ENCODE measurements around the gene MAGEA8.
"Not testable (repeated sequence)": the region's sequence is repeated elsewhere in the genome, so short reads cannot be mapped to it uniquely, and the experiment has no call there.

MAGEA8 gene

GRCh38 chrX:149881081-149881711 lies at the start of gene MAGEA8:
MAGEA8 (plus strand) TSS chrX:149881183; CDS start chrX:149884273, 3,090 bp downstream.
- DNase-seq (ENCODE audit: low read depth) = no peak

GRCh38 chrX:149831473-149831872 lies 49.5 kb upstream of the MAGEA8 start:
- DNase-seq (ENCODE audit: low read depth) = no peak

- DNase-seq (ENCODE audit: low read depth) = not testable (repeated sequence)
Measured at GRCh38 chrX:149836728-149837127, 44.3 kb upstream of the MAGEA8 start.

GRCh38 chrX:149837167-149837566 lies 43.8 kb upstream of the MAGEA8 start:
- DNase-seq (ENCODE audit: low read depth) = no peak

GRCh38 chrX:149837639-149838038 lies 43.3 kb upstream of the MAGEA8 start:
- no peak for DNase-seq (ENCODE audit: low read depth)

- no peak for DNase-seq (ENCODE audit: low read depth)
Measured at GRCh38 chrX:149841929-149842328, 39.1 kb upstream of the MAGEA8 start.

GRCh38 chrX:149845385-149845784 lies 35.6 kb upstream of the MAGEA8 start:
- DNase-seq (ENCODE audit: low read depth) = no peak

GRCh38 chrX:149846789-149847188 lies 34.2 kb upstream of the MAGEA8 start:
- no peak for DNase-seq (ENCODE audit: low read depth)

- DNase-seq (ENCODE audit: low read depth) = no peak
Measured at GRCh38 chrX:149848855-149849254, 32.1 kb upstream of the MAGEA8 start.

GRCh38 chrX:149849787-149850186 lies 31.2 kb upstream of the MAGEA8 start:
- DNase-seq (ENCODE audit: low read depth) = no peak

- no peak for DNase-seq (ENCODE audit: low read depth)
Measured at GRCh38 chrX:149851864-149852263, 29.1 kb upstream of the MAGEA8 start.

GRCh38 chrX:149853925-149854324 lies 27.1 kb upstream of the MAGEA8 start:
- DNase-seq (ENCODE audit: low read depth) = no peak

- no peak for DNase-seq (ENCODE audit: low read depth)
Measured at GRCh38 chrX:149858592-149858991, 22.4 kb upstream of the MAGEA8 start.

- no peak for DNase-seq (ENCODE audit: low read depth)
Measured at GRCh38 chrX:149860445-149860844, 20.5 kb upstream of the MAGEA8 start.

GRCh38 chrX:149865390-149865789 lies 15.6 kb upstream of the MAGEA8 start:
- no peak for DNase-seq (ENCODE audit: low read depth)

GRCh38 chrX:149867488-149867887 lies 13.5 kb upstream of the MAGEA8 start:
- DNase-seq (ENCODE audit: low read depth) = no peak

- no peak for DNase-seq (ENCODE audit: low read depth)
Measured at GRCh38 chrX:149870840-149871239, 10.1 kb upstream of the MAGEA8 start.

- no peak for DNase-seq (ENCODE audit: low read depth)
Measured at GRCh38 chrX:149871433-149871832, 9.6 kb upstream of the MAGEA8 start.

GRCh38 chrX:149871940-149872339 lies 9.0 kb upstream of the MAGEA8 start:
- peak; percentile 47 for DNase-seq (ENCODE audit: low read depth)

- DNase-seq (ENCODE audit: low read depth) = no peak
Measured at GRCh38 chrX:149877157-149877556, 3.8 kb upstream of the MAGEA8 start.

- no peak for DNase-seq (ENCODE audit: low read depth)
Measured at GRCh38 chrX:149877636-149878035, 3.3 kb upstream of the MAGEA8 start.

GRCh38 chrX:149890828-149891227 lies 9.8 kb downstream of the MAGEA8 start:
- not testable (repeated sequence) for DNase-seq (ENCODE audit: low read depth)

GRCh38 chrX:149898554-149898953 lies 17.6 kb downstream of the MAGEA8 start:
- DNase-seq (ENCODE audit: low read depth) = no peak

Data from activated T-helper 1 cell treated with Interleukin-2 at 50 U/mL for 16 hours (primary cell).